Adipose tissue (tissue), 3 donors: Measurements from ENCODE around the gene TNFRSF8. TPM values are rescaled to one million over a fixed set of nuclear protein-coding genes. Genes with fewer than 3 reads are reported as not detected.

Experiments used
- H3K27ac ChIP-seq: one replicate; pipeline ENCODE4 v1.5.1; 2013; ENCODE audit warnings: low read depth, low read length
- WGBS, 3 donors: extraction: QIAGEN DNeasy Blood & Tissue Kit; methylation state at CpG; one replicate each; pipeline ENCODE4 v1.1.7; 2013; 5-methylcytosine and 5-hydroxymethylcytosine counted together
- polyA plus RNA-seq, 3 donors: library from polyadenylated mRNA; stranded (reverse); fragments of 200-250 nt; gene quantifications; one replicate each; pipeline ENCODE4 v1.2.3, GENCODE V29; 2013
- donor health status: healthy with polysubstance abuse.
- donor health status: Bipolar disorder and iron deficiency.
- donor health status: healthy.

Gene TNFRSF8
- polyA plus RNA-seq, 3 donors: 0.40 to 3.8 (median 2.8) TPM

DNA sequence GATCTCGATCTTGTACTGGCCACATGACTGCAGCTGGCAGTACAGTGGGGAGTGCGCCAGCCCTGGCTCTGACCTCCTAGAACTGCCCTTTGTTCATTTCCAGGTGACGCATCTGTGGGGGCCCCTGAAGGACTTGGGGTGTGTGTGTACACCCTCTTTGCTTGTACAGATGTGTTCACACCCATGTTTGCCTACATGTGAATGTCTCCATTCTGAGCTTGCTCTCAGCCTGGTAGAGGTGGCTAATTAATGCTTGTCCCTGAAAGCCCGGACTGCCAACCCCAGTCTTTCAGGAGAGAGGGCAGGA lies 123.5 kb downstream of the TNFRSF8 start:
- 63 to 75% (median 68%) methylated on average over 4 of the region's 4 CpGs for WGBS, 3 donors
- H3K27ac ChIP-seq: no peak overlapping the region

DNA sequence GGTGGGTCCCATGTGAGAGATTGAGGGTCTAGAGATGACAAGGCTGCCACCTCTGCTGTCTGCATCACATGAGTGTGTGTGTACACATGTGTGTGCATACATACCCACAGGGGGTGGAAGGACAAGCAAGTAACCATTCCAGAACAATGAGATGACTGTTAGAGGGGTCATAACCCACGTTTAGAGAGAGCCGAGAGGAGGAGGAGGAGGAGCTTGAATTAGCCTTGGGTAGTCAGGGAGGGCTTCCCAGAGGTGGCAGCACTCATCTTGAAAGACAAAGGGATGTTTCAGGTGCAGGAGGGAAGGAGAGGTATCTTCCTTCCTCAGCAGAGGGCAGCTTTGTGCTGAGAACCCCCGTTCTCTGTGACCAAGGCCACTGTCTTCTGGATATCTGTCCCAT lies 125.0 kb downstream of the TNFRSF8 start:
- H3K27ac ChIP-seq: no peak overlapping the region

DNA sequence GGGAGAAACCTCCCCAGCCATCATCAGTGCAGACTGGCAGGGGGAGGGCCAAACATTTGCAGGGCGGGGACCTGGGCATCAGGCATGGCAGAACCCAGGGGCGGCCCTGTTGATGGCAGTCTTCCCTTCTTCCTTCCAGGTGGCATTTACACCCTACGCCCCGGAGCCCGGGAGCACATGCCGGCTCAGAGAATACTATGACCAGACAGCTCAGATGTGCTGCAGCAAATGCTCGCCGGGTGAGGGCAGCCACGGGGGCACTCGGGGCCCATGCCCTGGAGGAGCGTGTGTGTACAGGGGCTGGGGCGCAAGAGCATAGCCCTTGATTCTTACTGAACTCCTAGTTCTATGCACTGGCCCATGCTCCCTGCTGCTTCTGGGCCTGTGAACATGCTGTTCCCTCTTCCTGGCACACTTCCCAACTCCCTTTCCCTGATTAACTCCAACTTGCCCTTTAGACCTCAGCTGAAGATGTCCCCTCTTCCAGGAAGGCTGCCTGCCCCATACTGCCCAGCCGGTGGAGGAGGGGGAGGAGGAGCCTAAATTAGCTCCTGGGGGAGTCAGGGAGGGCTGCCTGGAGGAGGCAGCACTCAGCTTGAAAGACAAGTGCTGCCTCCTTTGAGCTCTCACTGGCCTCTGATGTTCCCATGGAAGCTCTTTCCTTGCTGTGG lies 125.7 kb downstream of the TNFRSF8 start:
- 69 to 86% (median 85%) methylated on average over 13 of the region's 13 CpGs for WGBS, 3 donors
- no peak overlapping the region for H3K27ac ChIP-seq

More for the DNA sequence above, 125.0 kb downstream of the TNFRSF8 start:
- 39 to 71% (median 66%) methylated on average over 3 of the region's 3 CpGs for WGBS, 3 donors

DNA sequence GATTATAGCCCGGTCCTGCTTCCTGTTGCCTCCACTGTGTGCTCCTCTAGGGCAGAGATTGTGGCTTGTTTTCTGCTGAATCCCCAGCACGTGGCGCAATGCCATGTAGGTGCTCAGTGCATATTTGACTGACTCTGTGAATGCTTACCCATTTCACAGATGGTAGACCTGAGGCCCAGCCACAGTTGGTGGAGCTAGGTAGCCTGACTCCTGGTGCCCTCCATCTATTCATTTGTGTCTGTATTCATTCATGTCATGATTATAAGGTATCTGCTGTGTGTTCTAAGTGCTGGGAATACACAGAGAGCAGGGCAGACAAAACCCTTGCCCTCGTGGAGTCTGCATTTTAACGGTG lies 126.2 kb downstream of the TNFRSF8 start:
- H3K27ac ChIP-seq: no peak overlapping the region
- WGBS, 3 donors: 57 to 77% (median 72%) methylated on average over 5 of the region's 5 CpGs

DNA sequence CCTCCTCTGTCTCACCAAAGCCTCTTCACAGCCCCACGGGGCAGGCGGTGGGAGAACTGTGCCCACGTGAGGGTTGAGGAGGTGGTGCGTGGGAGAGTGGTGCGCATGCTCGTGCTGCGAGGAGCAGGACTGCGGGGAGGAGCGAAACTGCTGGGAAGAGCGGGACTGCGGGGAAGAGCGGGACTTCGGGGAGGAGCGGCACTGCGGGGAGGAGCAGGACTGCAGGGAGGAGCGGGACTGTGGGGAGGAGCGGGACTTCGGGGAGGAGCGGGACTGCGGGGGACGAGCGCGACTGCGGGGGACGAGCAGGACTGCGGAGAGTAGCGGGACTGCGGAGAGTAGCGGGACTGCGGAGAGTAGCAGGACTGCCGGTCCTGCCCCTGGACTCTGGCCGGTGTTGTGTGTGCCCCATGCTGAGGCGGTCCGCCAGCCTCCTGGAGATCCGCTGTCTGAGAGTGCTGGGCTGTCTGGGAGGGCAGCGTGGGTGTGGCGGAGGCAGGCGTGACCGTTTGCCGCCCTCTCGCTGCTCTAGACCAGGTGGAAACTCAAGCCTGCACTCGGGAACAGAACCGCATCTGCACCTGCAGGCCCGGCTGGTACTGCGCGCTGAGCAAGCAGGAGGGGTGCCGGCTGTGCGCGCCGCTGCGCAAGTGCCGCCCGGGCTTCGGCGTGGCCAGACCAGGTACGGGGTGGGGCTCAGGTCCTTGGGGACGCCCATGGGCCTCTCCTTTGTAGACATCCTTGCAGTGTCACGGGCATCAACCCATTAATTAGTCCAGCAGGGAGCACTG lies 128.3 kb downstream of the TNFRSF8 start:
- H3K27ac ChIP-seq: no peak overlapping the region
- 78 to 94% (median 91%) methylated on average over 57 to 58 of the region's 58 CpGs for WGBS, 3 donors

Other genes starting within 250 kb of the TNFRSF8 start
- 10 to 100 TPM in 1 of 3 donors, under 1 TPM in 2; 0.42 to 40.6 (median 0.49) TPM for gene NPPA, start 215.5 kb upstream of the TNFRSF8 start, polyA plus RNA-seq
- gene NPPB, start 204.4 kb upstream of the TNFRSF8 start, polyA plus RNA-seq: under 1 TPM in 2 of 3 donors, not detected in 1; 0.58 to 0.62 TPM
- gene KIAA2013, start 136.9 kb upstream of the TNFRSF8 start, polyA plus RNA-seq: 10 to 100 TPM; 19.2 to 38.2 (median 35.7) TPM
- gene PLOD1, start 128.6 kb upstream of the TNFRSF8 start, polyA plus RNA-seq: 10 to 100 TPM; 46.7 to 71.4 (median 47.0) TPM
- gene MFN2, start 82.9 kb upstream of the TNFRSF8 start, polyA plus RNA-seq: 10 to 100 TPM; 19.0 to 53.3 (median 50.5) TPM
- gene MIIP, start 43.8 kb upstream of the TNFRSF8 start, polyA plus RNA-seq: 10 to 100 TPM; 19.0 to 34.0 (median 29.4) TPM
- 10 to 100 TPM in 2 of 3 donors, 1 to 10 TPM in 1; 5.8 to 44.3 (median 21.4) TPM for gene TNFRSF1B, start 103.7 kb downstream of the TNFRSF8 start, polyA plus RNA-seq
- gene VPS13D, start 166.7 kb downstream of the TNFRSF8 start, polyA plus RNA-seq: 10 to 100 TPM; 10.6 to 40.7 (median 23.4) TPM